HCT116 (cell line): Measurements from ENCODE around the gene R3HDM1. TPM values are rescaled to one million over a fixed set of nuclear protein-coding genes. Genes with fewer than 3 reads are reported as not detected.

ENCODE experiments used
- ATAC-seq: fragments of 200-7000 bp; cut with Tn5 transposase; 2 replicates; pipeline ENCODE4 v1.9.1; 2020; ENCODE audit warnings: mild to moderate bottlenecking, moderate library complexity
- BruUV-seq: library from RNA; stranded (reverse); fragments of 400-500 nt; replicated peaks from 2 replicates; lab custom pipeline; 2021; lab: Mats Ljungman, UMichigan
- CTCF ChIA-PET: fragments of 300-600 bp; sonication (Branson Sonifier 250); formaldehyde crosslinking; loops from one replicate; lab custom pipeline; 2021; ENCODE audit warnings: antibody characterized with exemption; lab: Charles Lee
- POLR2A ChIA-PET: fragments of 300-600, 350-600 bp; sonication (Branson Sonifier 250); formaldehyde crosslinking; loops from one replicate; lab custom pipeline; 2021; ENCODE audit warnings: antibody characterized with exemption; lab: Charles Lee
- RAD21 ChIA-PET, 2 experiments: fragments of 300-600 bp; sonication (Branson Sonifier 250); formaldehyde crosslinking; loops; one replicate each; lab custom pipeline; 2023; ENCODE audit warnings: low total read pairs in 2 of 2; ENCODE audit not compliant: uncharacterized antibody in 2 of 2, unreplicated experiment in 2 of 2, low non-redundant PET in 1 of 2; lab: Charles Lee
- DNase-seq: peaks from one replicate; pipeline ENCODE4 v3.0.0-alpha.2; 2010; ENCODE audit warnings: low read depth, low spot score
- H2AFZ ChIP-seq: fragments of 200-600 bp; shearing (Covaris generic), sonication (generic); 2 replicates; pipeline ENCODE4 v1.6.1; 2017; ENCODE audit warnings: low read depth, mixed run types, mixed read lengths, antibody characterized with exemption, low read length; ENCODE audit not compliant: poor library complexity, severe bottlenecking
- H3K27ac ChIP-seq: 2 replicates; pipeline ENCODE4 v1.5.1; 2012; ENCODE audit warnings: low read depth, low read length
- H3K27me3 ChIP-seq: fragments of 200-600 bp; sonication (generic); 2 replicates; pipeline ENCODE4 v1.6.1; 2016; ENCODE audit warnings: mixed run types, low read length, mixed read lengths; ENCODE audit not compliant: insufficient read depth
- H3K36me3 ChIP-seq, 2 experiments: fragments of 200-500 bp in 1 of 2; fragments of 200-600 bp in 1 of 2; sonication (Bioruptor generic) in 1 of 2; sonication (generic) in 1 of 2; 2 replicates each; pipeline versions ENCODE4 v1.5.1 to v1.6.1; 2014 to 2016; ENCODE audit warnings: low read length in 2 of 2, inconsistent platforms in 1 of 2, mixed read lengths in 1 of 2, mixed run types in 1 of 2; ENCODE audit not compliant: insufficient read depth in 2 of 2, control insufficient read depth in 1 of 2
- H3K4me1 ChIP-seq, 2 experiments: fragments of 200-600 bp in 1 of 2; sonication (generic) in 1 of 2; 2 replicates each; pipeline versions ENCODE4 v1.5.1 to v1.6.1; 2012 to 2017; ENCODE audit warnings: low read length in 2 of 2, inconsistent platforms in 1 of 2, mild to moderate bottlenecking in 1 of 2, mixed read lengths in 1 of 2, mixed run types in 1 of 2, moderate library complexity in 1 of 2; ENCODE audit not compliant: insufficient read depth in 2 of 2, control insufficient read depth in 1 of 2
- H3K4me2 ChIP-seq: fragments of 200-600 bp; sonication (generic); 2 replicates; pipeline ENCODE4 v1.6.1; 2017; ENCODE audit warnings: mixed run types, low read length, mixed read lengths
- H3K4me3 ChIP-seq, 2 experiments: fragments of 200-600 bp in 1 of 2; sonication (generic) in 1 of 2; replicated peaks in 1 of 2; 2 replicates each; pipeline ENCODE4 v1.5.1; 2011 to 2016; ENCODE audit warnings: low read length in 2 of 2, control low read depth in 1 of 2, low read depth in 1 of 2, mild to moderate bottlenecking in 1 of 2, mixed read lengths in 1 of 2, mixed run types in 1 of 2
- H3K79me2 ChIP-seq: fragments of 200-600 bp; sonication (generic); 2 replicates; pipeline ENCODE4 v1.6.1; 2017; ENCODE audit warnings: mild to moderate bottlenecking, mixed run types, low read length, moderate library complexity, mixed read lengths; ENCODE audit not compliant: insufficient read depth
- H3K9ac ChIP-seq: fragments of 200-600 bp; sonication (generic); 2 replicates; pipeline ENCODE4 v1.6.1; 2016; ENCODE audit warnings: low read length, mixed read lengths
- H3K9me2 ChIP-seq: fragments of 200-600 bp; sonication (generic), shearing (Covaris generic); 2 replicates; pipeline ENCODE4 v1.6.1; 2017; ENCODE audit warnings: mixed run types, mild to moderate bottlenecking, moderate library complexity; ENCODE audit not compliant: insufficient read depth
- H3K9me3 ChIP-seq, 2 experiments: fragments of 200-500 bp in 1 of 2; fragments of 200-600 bp in 1 of 2; sonication (Bioruptor generic) in 1 of 2; sonication (generic) in 1 of 2; 2 replicates each; pipeline ENCODE4 v1.6.1; 2014 to 2017; ENCODE audit warnings: low read length in 2 of 2, mixed read lengths in 2 of 2, inconsistent platforms in 1 of 2, low read depth in 1 of 2, mild to moderate bottlenecking in 1 of 2, mixed run types in 1 of 2, moderate library complexity in 1 of 2; ENCODE audit not compliant: control insufficient read depth in 1 of 2, insufficient read depth in 1 of 2
- H4K20me1 ChIP-seq: fragments of 200-600 bp; sonication (generic), shearing (Covaris generic); 2 replicates; pipeline ENCODE4 v1.6.1; 2017; ENCODE audit warnings: mixed run types, mild to moderate bottlenecking, moderate library complexity; ENCODE audit not compliant: insufficient read depth
- CBX3 ChIP-seq: IDR thresholded peaks from 2 replicates; pipeline ENCODE4 v1.6.1; 2012; ENCODE audit warnings: low read depth
- CEBPB ChIP-seq: IDR thresholded peaks from 2 replicates; pipeline ENCODE4 v1.6.1; 2012; ENCODE audit warnings: low read depth
- CTCF ChIP-seq, 3 experiments: fragments of 200-600 bp in 1 of 3; sonication (generic) in 1 of 3; IDR thresholded peaks in 2 of 3; conservative IDR thresholded peaks in 1 of 3; 2 replicates each; pipeline ENCODE4 v1.5.1; 2012 to 2017; ENCODE audit warnings: low read depth in 2 of 3, low read length in 2 of 3, antibody characterized with exemption in 1 of 3, borderline replicate concordance in 1 of 3, control low read depth in 1 of 3, mild to moderate bottlenecking in 1 of 3, mixed read lengths in 1 of 3, mixed run types in 1 of 3, moderate library complexity in 1 of 3; ENCODE audit not compliant: insufficient read depth in 1 of 3
- EGR1 ChIP-seq: IDR thresholded peaks from 2 replicates; pipeline ENCODE4 v1.6.1; 2012; ENCODE audit warnings: low read depth
- EZH2phosphoT487 ChIP-seq: fragments of 200-600 bp; IDR thresholded peaks from 2 replicates; pipeline ENCODE4 v1.6.1; 2018; ENCODE audit warnings: antibody characterized with exemption, borderline replicate concordance
- FOSL1 ChIP-seq: IDR thresholded peaks from 2 replicates; pipeline ENCODE4 v1.6.1; 2012; ENCODE audit warnings: low read depth
- RAD21 ChIP-seq: IDR thresholded peaks from 2 replicates; pipeline ENCODE4 v1.6.1; 2012; ENCODE audit warnings: low read depth, mild to moderate bottlenecking
- REST ChIP-seq: IDR thresholded peaks from 2 replicates; pipeline ENCODE4 v1.6.1; 2012; ENCODE audit warnings: low read depth
- SP1 ChIP-seq: IDR thresholded peaks from 2 replicates; pipeline ENCODE4 v1.6.1; 2012; ENCODE audit warnings: low read depth
- SRF ChIP-seq: IDR thresholded peaks from 2 replicates; pipeline ENCODE4 v1.6.1; 2012; ENCODE audit warnings: low read depth
- TCF7L2 ChIP-seq: IDR thresholded peaks from 2 replicates; pipeline ENCODE4 v1.7.0; 2011; ENCODE audit warnings: borderline replicate concordance, inconsistent platforms; ENCODE audit not compliant: insufficient read depth, insufficient read length; ENCODE audit errors: extremely low read depth
- ZBTB33 ChIP-seq: IDR thresholded peaks from 2 replicates; pipeline ENCODE4 v1.6.1; 2011; ENCODE audit warnings: mild to moderate bottlenecking, low read length, moderate library complexity; ENCODE audit not compliant: insufficient replicate concordance; ENCODE audit errors: extremely low read depth
- ZNF274 ChIP-seq: fragments of 200-500 bp; sonication (Bioruptor generic); IDR thresholded peaks from 2 replicates; pipeline ENCODE4 v1.6.1; 2014; ENCODE audit warnings: mild to moderate bottlenecking, low read depth, low read length, inconsistent platforms
- intact Hi-C: fragments of 100-400 bp; cut with micrococcal nuclease; formaldehyde crosslinking; loops from 2 replicates; pipeline ENCODE4 v1.10.0; 2022
- total RNA-seq: library from RNA; stranded (reverse); gene quantifications from one replicate; pipeline ENCODE4 v1.2.1, GENCODE V29; 2021; ENCODE audit not compliant: unreplicated experiment

Gene R3HDM1
- total RNA-seq, 1 experiment from 2014 or later, result 43.1 TPM

GRCh38 chr2:135773319-135773718 lies 242.0 kb downstream of the R3HDM1 start:
- Histone ChIP-seq H3K27ac (no peak overlapping the region), H3K4me1 (no peaks in the 10 kb centered on the region), H3K4me3 (no peak overlapping the region), H3K9me3 (no peaks in the 10 kb centered on the region), H3K36me3 (peaks cover 50 to 62% of the 10 kb centered on the region in 2 experiments)
- ATAC-seq (no peak), DNase-seq (no peak)
- RAD21 ChIA-PET, result no interaction called here
- no TSS peak for BruUV-seq
- intact Hi-C loops, result no loop called here
- no peak for TF ChIP-seq REST
- TF ChIP-seq CBX3, result no peak
- no peak for TF ChIP-seq ZNF274
- TF ChIP-seq CTCF (IDR thresholded peaks at IDR 0.05 in 2 of 3, conservative IDR thresholded peaks at IDR 0.05 in 1 of 3; ENCODE audit: borderline replicate concordance in 1 of 3, insufficient read depth in 1 of 3, low read depth in 2 of 3, low read length in 2 of 3), result no peak
- TF ChIP-seq CEBPB, result no peak
- TF ChIP-seq SP1, result no peak
- no peak for TF ChIP-seq FOSL1
- TF ChIP-seq ZBTB33, result no peak
- TF ChIP-seq TCF7L2, result no peak
- TF ChIP-seq EZH2phosphoT487, result no peak
- TF ChIP-seq SRF, result no peak
- TF ChIP-seq RAD21, result no peak
- TF ChIP-seq EGR1, result no peak
- TF ChIP-seq, all 23 proteins: peak for 0
- Histone ChIP-seq H3K4me2 (no peak overlapping the region), H3K79me2 (no peaks in the 10 kb centered on the region; the same call in 1 of the 2 replicates), H3K27me3 (no peaks in the 10 kb centered on the region), H4K20me1 (no peaks in the 10 kb centered on the region), H2AFZ (no peak overlapping the region), H3K9me2 (no peaks in the 10 kb centered on the region), H3K9ac (no peak overlapping the region)
- POLR2A ChIA-PET, result no interaction called here
- CTCF ChIA-PET, result no interaction called here
